Epithelial cell of prostate (primary cell): ENCODE measurements around the gene ZNF672.
"Not testable (repeated sequence)": the region's sequence is repeated elsewhere in the genome, so short reads cannot be mapped to it uniquely, and the experiment has no call there.

ENCODE experiments used
- DNase-seq: peaks from one replicate; pipeline ENCODE4 v3.0.0-alpha.2; 2011; ENCODE audit warnings: low read depth, low spot score
- H3K27ac ChIP-seq: fragments of 450-650 bp; 2 replicates; pipeline ENCODE4 v1.5.1; 2017; ENCODE audit warnings: mild to moderate bottlenecking

ZNF672 gene

GRCh38 chr1:248825909-248826760, 11.9 kb upstream of the ZNF672 start, which contains the start of gene SH3BP5L:
TSS of gene SH3BP5L (minus strand) at chr1:248825915. CDS start at chr1:248824935, 980 bp downstream.
- peak within 1 kb of the TSS; percentile 81 for H3K27ac ChIP-seq
- no peak for DNase-seq

- no peak for DNase-seq
- no peak overlapping the region for H3K27ac ChIP-seq
Observed at GRCh38 chr1:248828845-248829244, 9.2 kb upstream of the ZNF672 start.

- H3K27ac ChIP-seq, DNase-seq: not testable (repeated sequence)
Observed at GRCh38 chr1:248830718-248831017, 7.4 kb upstream of the ZNF672 start.

- no peak overlapping the region for H3K27ac ChIP-seq
- DNase-seq: no peak
Observed at GRCh38 chr1:248831842-248832241, 6.2 kb upstream of the ZNF672 start.

- DNase-seq: no peak
- no peak overlapping the region for H3K27ac ChIP-seq
Observed at GRCh38 chr1:248834343-248834940, 3.6 kb upstream of the ZNF672 start.

GRCh38 chr1:248837045-248837780, 811 bp upstream of the ZNF672 start:
- peak overlapping the region; percentile 97 for H3K27ac ChIP-seq
- no peak for DNase-seq

- DNase-seq: peak; percentile 68
- peak overlapping the region; percentile 97 for H3K27ac ChIP-seq
Observed at GRCh38 chr1:248838357-248839167, 538 bp downstream of the ZNF672 start.

GRCh38 chr1:248839168-248839555, 1.1 kb downstream of the ZNF672 start:
- no peak for DNase-seq
- peak overlapping the region; percentile 97 for H3K27ac ChIP-seq

- no peak for DNase-seq
- H3K27ac ChIP-seq: peak overlapping the region; percentile 85
Observed at GRCh38 chr1:248840946-248841345, 2.9 kb downstream of the ZNF672 start.

- H3K27ac ChIP-seq: peak overlapping the region; percentile 85
- peak; percentile 34 for DNase-seq
Observed at GRCh38 chr1:248841702-248842395, 3.8 kb downstream of the ZNF672 start.

GRCh38 chr1:248842781-248843331, 4.8 kb downstream of the ZNF672 start:
- DNase-seq: peak; percentile 95
- peak overlapping the region; percentile 85 for H3K27ac ChIP-seq

- peak overlapping the region; percentile 85 for H3K27ac ChIP-seq
- no peak for DNase-seq
Observed at GRCh38 chr1:248843687-248844086, 5.7 kb downstream of the ZNF672 start.

GRCh38 chr1:248844526-248844925, 6.5 kb downstream of the ZNF672 start:
- DNase-seq: no peak
- no peak overlapping the region for H3K27ac ChIP-seq

GRCh38 chr1:248847181-248847955, 9.3 kb downstream of the ZNF672 start:
- DNase-seq: no peak
- no peak overlapping the region for H3K27ac ChIP-seq

- DNase-seq: no peak
- no peak overlapping the region for H3K27ac ChIP-seq
Observed at GRCh38 chr1:248847956-248848561, 10.0 kb downstream of the ZNF672 start.

GRCh38 chr1:248848602-248849001, 10.6 kb downstream of the ZNF672 start:
- no peak overlapping the region for H3K27ac ChIP-seq
- no peak for DNase-seq

GRCh38 chr1:248849152-248849551, 11.1 kb downstream of the ZNF672 start:
- no peak for DNase-seq
- H3K27ac ChIP-seq: no peak overlapping the region

- no peak for DNase-seq
- H3K27ac ChIP-seq: no peak overlapping the region
Observed at GRCh38 chr1:248849637-248850036, 11.6 kb downstream of the ZNF672 start.
